ENCODE data around the gene SLC46A2.

Gene SLC46A2

DNA sequence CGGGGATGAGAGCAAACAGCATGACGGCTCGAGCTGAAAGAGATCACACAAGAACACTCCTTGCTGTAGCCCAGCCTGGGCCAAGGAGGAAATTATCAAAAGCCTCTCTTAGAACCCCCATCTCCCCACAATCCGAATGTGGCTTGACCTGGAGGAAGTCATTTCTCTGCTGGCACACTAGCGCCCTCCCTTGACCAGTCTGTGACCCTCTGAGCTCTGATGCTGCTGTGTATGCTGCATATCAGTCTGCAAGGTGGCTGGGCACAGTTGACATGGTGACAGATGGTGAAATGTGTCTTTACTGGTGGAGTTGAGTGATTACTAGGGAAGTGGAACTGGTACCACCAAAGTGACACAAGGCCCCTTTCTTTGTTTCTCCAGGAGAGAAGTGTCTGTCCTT lies 3.3 kb downstream of the SLC46A2 start:
- no peak for FAIRE-seq
- DNase-seq (ENCODE audit: insufficient read length, low spot score): no peak

DNA sequence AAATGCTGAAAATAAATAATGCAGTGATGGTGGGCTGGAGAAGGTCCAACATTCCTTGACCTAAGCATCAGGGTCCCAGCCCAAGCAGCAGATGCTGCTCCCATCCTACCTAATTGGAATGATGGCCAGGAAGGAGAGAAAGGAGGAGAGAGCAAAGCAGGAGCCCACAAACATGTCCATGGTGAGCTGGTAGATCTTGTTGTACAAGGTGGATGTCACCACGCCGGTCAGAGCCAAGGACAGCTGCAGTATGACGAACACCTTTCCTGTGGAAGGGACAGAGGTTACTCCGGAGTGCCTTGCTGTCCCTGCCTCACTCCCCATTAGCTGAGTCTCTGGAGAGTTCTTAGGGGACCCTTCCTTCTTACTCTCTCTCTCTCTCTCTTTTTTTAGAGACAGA lies 4.3 kb downstream of the SLC46A2 start:
- FAIRE-seq: no peak

DNA sequence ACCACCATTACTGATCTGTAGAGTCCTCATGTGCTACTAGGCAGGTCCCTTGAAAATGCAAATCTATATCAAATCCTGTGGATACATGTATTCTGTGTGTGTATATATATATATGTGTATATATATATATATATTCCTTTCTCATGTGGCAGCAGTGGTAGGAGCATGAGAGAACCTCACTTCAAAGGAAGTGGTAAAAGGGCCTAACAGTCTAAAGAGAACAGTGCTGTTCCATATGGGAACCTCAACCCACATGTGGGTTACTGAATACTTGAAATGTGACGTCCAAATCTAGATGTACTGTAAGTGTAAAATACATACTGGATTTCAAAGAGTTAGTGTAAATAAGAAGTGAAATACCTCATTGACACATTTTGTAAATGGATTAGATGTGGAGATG lies 5.4 kb downstream of the SLC46A2 start:
- DNase-seq (ENCODE audit: insufficient read length, low spot score) (no peak), FAIRE-seq (no peak)

More for the DNA sequence above, 4.3 kb downstream of the SLC46A2 start:
- DNase-seq (ENCODE audit: insufficient read length, low spot score): no peak

DNA sequence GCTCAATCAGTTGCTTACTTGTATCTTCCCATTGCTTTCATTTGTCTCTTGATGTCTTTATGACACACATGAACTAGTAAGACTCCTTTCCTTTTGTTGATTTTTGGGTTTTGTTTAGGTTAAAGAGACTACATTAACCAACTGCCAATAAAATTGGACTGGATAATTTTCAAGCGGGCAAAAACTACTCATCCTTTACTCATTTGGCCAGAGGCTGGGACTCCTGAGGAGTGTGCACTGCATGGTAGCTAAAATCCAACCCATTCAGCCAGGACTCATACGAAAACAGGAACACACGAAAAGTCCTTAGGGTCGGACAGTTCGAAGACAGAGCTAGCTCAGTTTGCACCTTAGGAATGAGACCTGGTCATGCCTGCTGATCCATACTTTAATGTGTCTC lies 6.0 kb downstream of the SLC46A2 start:
- FAIRE-seq (no peak), DNase-seq (ENCODE audit: insufficient read length, low spot score) (no peak)

DNA sequence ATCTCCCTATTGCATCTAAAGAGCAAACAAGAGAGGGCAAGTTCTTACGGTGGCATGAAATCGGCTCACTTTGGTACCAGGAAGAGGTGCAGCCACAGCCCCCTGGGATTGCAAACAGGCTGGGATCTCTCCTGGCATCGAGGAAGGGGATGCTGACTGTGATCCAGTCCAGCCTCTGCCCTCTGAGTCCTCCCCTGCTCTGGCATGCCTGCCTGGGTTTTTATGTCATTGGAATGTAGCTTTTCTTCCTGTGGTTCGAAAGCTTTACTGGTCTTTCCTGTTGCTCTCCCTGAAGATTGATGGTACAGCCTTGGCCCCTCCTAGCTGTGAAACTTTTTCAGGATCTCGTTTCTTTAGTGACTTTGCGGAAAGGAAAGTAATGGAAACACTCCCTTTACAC lies 6.6 kb downstream of the SLC46A2 start:
- FAIRE-seq: no peak
- DNase-seq (ENCODE audit: insufficient read length, low spot score): peak; percentile 75

DNA sequence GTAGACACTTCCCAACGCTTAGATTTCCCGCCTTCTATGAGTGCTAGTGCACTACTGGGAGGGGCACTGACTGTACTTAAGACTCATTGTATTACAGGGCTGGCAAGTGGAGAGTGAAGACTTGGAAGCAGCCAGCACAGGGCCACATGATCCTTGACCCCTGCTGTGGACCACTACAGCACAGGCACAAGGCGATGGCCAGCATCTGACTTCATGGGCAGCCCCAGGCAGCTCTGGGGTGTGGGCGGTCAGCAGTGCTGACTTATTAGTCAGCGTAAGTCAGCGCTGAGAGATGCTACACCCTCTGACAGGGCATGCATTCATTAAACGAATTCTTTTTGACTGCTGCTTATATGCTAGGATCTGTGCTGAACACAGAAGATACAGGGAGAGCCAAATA lies 9.3 kb downstream of the SLC46A2 start:
- peak; percentile 91 for FAIRE-seq
- peak; percentile 53 for DNase-seq (ENCODE audit: insufficient read length, low spot score)

DNA sequence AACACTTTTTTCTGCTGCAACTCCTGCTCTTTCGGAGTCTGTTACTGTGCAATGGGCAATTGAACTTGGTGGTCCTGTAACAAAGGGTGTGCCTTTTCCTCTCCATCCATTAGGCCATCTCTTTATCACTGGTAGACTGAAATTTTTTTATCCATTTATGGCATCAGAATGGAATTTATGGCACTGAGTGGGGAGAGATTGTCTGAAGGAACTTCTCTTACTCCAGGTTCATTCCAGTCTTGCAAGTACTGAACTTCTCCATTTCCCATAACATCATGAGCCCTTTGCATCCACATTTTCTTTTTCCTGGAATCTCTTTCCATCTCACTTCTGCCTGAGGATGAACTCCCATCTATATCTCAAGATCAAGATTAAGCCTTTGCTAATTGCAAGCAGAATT lies 10.0 kb downstream of the SLC46A2 start:
- DNase-seq (ENCODE audit: insufficient read length, low spot score) (no peak), FAIRE-seq (no peak)

DNA sequence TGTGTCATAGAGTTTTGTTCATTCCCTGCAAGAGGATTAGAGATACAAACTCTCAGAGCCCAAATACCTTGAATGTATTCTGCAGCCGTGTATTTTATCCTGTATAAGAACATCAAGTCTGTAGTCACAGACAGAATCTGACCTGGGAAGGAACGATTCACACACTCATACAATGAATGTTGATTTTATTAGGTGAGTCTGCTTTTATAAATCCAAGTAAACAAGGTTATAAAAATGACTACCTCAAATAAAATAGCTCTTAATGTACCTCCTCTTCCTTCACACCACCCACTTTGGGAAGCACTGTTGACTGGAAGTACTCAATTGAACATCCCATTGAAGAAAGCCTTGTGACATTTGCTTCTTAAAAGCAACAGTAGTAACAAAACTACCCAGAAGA lies 11.9 kb downstream of the SLC46A2 start:
- FAIRE-seq (no peak), DNase-seq (ENCODE audit: insufficient read length, low spot score) (no peak)

DNA sequence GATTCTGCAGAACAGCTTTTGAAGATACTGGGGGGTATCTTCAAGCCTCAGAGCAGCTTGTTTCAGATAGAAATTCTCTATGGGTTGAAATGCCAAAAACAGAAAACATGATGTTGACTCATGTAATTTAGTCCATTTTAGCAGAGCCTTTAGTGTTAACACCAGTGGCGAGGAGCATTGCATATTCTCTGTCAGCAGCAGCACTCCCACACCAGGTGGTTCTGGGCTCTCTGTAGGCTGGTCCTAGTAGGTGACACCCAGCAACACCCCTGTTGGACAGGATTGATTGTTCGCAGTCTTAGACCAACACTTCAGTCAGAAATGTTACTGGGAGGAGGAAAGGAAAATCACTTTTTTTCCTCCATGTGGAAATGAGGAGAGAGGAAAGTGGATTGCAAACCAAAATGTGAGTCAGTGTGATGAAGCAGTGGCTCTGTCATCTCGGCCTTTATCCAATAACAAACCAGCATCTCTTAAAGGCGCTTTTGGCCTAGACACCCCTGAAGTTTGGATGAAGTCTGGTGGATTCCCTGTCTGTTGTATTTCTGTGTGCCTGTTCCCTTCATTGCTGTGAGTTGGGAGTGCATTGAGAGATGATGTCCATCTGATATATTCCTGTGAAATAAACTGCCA lies 16.8 kb downstream of the SLC46A2 start:
- FAIRE-seq: no peak
- no peak for DNase-seq (ENCODE audit: insufficient read length, low spot score)

DNA sequence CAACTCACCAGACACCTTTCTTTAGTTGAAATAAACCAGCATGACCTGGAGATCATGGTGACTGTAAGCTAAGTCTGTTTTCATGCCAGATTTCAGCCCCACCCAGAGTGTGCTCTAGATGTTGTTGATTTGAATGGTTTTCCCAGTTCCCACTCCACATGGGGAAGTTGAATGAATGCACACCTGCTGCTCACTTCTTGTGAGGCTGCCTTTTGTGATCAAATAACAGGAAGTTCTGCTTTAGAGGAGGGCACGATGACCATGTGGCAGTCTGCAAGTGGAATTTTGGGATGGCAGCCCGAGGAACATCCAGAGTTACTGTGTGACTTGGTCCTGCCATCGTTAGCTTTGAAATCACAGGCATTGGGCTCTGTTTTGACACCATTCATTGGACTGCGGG lies 18.7 kb downstream of the SLC46A2 start:
- DNase-seq (ENCODE audit: insufficient read length, low spot score): no peak

DNA sequence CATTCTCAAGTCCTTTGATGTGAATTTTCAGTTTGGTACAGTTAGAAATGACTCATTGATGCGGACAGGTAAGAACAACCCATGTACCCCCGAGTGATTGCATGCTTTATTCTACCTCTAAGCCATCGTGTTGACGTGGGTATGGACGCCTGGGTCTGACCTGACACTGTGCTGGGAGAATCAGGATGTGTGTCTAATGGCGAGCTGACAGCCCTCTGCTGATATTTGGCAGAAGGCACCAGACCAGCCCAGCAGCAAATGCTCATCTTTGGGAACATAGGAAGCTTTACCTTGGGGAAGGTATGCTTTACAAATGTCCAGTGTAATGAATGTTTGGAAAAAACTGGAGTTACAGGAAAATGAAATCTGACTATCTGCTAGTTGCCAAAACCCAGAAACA lies 20.1 kb downstream of the SLC46A2 start:
- no peak for FAIRE-seq
- no peak for DNase-seq (ENCODE audit: insufficient read length, low spot score)

More for the DNA sequence above, 18.7 kb downstream of the SLC46A2 start:
- no peak for FAIRE-seq

DNA sequence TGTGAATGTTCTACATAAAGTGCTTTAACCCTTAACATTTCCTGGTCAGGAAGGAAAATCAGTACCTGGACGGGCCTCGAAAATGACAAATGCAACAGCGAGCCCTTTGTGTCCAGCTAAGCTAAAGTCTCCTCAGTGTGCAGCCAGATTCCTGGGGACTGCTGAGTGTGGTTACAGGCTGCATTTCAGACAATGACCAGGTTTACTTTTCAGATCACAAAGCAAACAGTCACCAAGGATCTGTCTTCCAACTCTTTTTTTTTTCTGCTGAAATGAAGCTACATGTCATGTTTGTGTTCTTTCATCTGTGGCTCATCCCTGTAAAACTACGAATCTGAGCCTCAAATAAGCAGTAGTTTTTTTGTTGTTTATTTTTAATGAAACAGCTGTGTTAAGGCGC lies 20.8 kb downstream of the SLC46A2 start:
- no peak for DNase-seq (ENCODE audit: insufficient read length, low spot score)

DNA sequence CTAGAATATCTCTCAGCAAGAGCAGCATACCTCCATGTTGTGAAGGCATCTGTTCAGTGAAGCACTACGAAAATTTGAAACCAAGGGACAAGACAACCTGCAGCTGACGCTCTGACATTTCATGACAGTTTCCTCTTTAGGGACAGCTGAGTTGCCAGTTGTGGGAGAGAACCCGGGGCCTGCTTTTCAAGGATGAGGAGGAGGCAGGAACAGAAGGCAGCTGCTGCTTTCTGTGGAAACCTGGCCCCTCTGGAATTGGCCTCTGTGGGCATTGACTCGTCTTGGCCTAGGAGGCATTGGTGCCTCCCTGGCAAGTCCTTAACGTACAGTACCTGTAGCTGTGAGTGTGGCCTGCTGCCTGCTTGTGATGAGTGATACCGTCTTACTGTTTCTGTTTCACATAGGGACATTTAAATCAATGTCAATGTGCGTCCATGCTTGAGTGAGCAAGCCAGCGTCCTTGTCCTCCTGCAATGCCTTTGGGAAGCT lies 21.6 kb downstream of the SLC46A2 start:
- FAIRE-seq: no peak
- DNase-seq (ENCODE audit: insufficient read length, low spot score): no peak

More for the DNA sequence above, 20.8 kb downstream of the SLC46A2 start:
- FAIRE-seq: no peak

DNA sequence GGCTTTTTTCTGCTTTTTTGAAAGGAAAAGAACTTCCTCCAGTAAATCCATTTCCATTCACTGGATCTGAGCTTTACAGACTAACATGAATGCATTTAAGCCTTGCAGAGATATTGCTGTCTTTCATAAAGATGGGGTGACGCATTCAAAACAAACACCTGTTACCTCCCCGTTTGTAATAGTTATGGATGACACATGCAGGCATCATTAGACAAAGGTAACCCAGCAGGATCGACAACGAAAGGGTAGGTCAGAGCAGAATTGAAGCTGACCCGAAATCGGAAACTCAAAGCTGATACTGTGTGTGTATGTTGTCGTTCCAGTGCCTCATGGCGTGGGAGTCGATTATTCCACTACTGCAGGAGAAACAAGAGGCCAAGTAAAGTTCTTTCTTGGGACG lies 22.2 kb downstream of the SLC46A2 start:
- no peak for FAIRE-seq
- no peak for DNase-seq (ENCODE audit: insufficient read length, low spot score)

DNA sequence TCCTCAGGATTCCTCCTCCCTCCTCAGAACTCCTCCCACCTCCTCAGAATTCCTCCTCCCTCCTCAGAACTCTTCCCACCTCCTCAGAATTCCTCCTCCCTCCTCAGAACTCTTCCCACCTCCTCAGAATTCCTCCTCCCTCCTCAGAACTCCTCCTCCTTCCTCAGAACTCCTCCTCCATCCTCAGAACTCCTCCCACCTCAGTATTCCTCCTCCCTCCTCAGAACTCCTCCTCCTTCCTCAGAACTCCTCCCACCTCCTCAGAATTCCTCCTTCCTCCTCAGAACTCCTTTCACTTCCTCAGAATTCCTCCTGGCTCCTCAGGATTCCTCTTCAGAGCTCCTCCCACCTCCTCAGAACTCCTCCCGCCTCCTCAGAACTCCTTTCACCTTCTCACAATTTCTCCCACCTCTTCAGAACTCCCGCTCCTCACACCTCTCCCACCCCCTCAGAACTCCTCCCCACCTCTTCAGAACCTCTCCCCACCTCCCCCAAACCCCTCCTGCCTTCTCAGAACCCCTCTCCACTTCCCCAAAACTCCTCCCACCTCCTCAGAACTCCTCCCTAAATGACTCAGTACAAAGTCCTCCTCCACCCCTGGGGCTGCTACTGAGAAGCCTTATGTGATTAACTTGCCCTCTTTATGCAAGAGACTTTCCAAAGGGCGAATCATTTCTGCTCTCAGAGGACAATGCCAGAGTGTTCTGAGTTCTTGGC lies 23.2 kb downstream of the SLC46A2 start:
- FAIRE-seq: no peak
- peak; percentile 62 for DNase-seq (ENCODE audit: insufficient read length, low spot score)

DNA sequence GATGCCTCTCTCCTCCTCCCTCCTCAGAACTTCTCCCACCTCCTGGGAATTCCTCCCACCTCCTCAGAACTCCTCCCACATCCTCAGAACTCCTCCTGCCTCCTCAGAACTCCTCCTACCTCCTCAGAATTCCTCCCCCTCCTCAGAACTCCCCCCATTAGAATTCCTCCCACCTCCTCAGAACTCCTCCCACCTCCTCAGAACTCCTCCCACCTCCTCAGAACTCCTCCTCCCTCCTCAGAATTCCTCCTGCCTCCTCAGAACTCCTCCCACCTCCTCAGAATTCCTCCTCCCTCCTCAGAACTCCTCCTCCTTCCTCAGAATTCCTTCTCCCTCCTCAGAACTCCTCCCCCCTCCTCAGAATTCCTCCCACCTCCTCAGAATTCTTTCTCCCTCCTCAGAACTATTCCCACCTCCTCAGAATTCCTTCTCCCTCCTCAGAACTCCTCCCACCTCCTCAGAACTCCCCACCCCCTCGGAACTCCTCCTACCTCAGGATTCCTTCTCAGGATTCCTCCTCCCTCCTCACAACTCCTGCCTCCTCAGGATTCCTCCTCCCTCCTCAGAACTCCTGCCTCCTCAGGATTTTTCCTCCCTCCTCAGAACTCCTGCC lies 23.9 kb downstream of the SLC46A2 start:
- DNase-seq (ENCODE audit: insufficient read length, low spot score) (peak; percentile 27), FAIRE-seq (no peak)

DNA sequence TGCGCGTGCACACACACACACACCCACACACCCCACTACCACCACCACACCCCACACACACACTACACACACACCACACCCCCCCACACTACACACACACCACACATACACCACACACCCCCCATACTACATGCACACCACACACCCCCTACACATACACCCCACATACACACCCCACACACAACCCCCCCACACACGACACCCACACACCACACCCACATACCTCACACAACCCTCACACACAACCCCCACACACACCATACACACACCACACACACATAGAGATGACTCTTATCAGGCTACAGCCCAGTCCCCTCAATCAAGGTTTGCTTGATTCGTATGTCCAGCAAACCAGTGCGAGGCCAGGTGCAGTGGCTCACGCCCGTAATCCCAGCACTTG lies 25.7 kb downstream of the SLC46A2 start:
- FAIRE-seq: no peak
- no peak for DNase-seq (ENCODE audit: insufficient read length, low spot score)

DNA sequence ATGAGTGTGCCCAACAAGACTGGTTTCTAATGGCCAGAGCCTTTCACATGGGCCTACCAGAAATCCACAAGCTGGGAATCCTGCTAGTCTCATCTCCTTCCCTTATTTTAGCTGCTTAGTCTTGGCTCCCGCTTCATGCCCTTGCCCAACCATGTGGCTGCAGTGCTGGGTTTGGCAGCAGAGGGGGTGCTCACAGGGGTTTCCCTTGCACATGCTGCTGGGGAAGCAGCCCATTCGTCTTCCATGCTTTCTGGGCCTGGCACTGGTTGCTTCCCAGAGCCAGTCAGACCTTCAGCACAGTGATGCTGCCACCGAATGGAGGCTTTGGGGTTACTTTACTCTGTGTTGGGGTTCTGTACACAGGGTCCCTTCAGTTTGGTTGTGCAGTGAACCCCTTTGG lies 26.3 kb downstream of the SLC46A2 start:
- no peak for DNase-seq (ENCODE audit: insufficient read length, low spot score)
- FAIRE-seq: no peak

DNA sequence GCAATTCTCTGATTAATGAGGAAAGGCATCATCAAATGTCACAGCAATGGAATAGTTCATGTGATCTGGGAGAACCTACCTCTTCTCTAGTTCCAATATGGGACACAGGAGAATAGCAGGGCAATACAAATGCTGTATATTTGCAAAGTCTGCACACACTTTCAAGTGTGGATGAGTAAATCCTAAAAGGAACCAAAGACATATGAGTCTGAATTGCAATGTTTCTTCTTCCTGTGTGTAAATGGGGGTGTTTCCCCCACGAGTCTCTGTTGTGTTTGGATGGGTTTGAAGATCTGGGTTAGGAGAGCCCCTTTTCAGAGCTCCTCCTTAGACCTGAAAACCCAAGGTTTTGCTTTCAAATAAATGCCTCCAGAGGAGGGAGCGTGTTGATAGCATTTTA lies 26.9 kb downstream of the SLC46A2 start:
- FAIRE-seq (no peak), DNase-seq (ENCODE audit: insufficient read length, low spot score) (no peak)

DNA sequence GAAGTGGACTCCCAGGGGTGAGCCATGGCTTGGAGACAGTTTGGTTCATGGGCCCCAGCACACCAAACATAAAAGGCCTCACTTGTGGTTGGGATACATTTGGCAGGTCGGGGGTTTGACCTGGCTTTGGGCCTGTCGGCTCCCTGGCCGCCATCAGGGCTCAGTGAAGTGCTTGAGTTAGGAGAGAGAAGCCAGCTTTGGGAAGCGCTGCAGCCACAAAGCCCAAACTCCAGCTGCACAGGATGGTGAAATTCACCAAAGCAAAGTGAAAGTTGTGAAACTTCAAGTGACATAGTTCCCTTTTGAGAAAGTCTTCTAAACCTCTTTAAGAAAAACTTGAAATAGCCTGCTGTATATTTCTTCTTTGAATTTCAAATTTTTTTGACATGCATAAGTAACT lies 27.5 kb downstream of the SLC46A2 start:
- no peak for FAIRE-seq
- no peak for DNase-seq (ENCODE audit: insufficient read length, low spot score)

DNA sequence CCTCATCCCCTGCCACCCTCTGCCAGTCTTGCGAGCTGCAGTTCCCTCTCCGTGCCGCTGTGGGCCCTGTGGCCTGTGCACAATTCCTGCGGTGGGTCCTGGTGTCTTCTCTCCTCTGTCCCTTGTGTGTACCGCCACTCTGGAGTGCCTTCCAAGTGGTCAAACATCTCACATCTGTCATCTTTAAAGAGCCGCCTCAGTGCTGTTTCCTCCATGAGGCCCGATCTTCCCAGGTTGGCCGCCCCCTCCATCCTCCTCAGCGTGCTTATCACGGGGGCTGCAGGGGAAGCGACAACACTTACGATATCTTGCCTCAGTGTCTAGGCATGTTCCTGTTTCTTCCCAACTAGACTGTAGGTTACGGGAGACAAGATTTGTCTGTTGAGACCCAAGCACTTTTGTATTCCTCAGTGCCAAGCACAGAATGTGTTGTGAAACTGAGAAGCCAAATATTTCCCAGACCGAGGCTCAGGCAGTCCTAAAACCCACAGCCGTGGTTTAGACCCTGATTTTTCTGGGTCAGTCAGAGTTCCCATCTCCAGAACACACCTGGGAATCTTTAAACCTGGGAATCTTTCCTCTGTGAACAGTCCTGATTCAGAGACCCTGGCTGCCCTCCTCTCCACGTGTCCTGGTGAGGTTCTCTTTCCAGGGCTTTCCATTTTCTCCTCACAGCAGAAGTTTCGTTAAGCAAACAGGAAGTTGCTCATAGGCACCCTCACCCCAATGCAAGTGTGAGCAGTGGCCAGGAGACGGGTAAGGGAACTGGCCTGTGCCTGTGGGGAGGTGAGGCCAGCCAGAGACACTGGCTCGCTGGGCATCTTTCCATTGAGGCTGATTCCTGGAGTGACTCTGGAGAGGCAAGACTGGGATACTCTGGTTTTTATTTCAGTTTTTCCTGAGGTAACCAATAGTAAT lies 28.8 kb downstream of the SLC46A2 start:
- DNase-seq (ENCODE audit: insufficient read length, low spot score): no peak
- no peak for FAIRE-seq
